Neural crest cell (in vitro differentiated cells): ENCODE measurements around the gene SFN. TPM values are rescaled to one million over a fixed set of nuclear protein-coding genes. Genes with fewer than 3 reads are reported as not detected.

ENCODE experiments used
- DNase-seq: peaks from one replicate; pipeline ENCODE4 v3.0.0; 2021; ENCODE audit warnings: low read depth, mixed read lengths, low spot score
- H3K27ac Mint-ChIP-seq: one replicate; pipeline ENCODE4 v1.8.0; 2021; ENCODE audit warnings: mild to moderate bottlenecking, mixed read lengths; ENCODE audit not compliant: unreplicated experiment
- H3K27me3 Mint-ChIP-seq: 2 replicates; pipeline ENCODE4 v1.8.0; 2021; ENCODE audit warnings: low read depth, mild to moderate bottlenecking, mixed read lengths
- H3K36me3 Mint-ChIP-seq: 2 replicates; pipeline ENCODE4 v1.8.0; 2021; ENCODE audit warnings: low read depth, mild to moderate bottlenecking, mixed read lengths
- H3K4me1 Mint-ChIP-seq: 2 replicates; pipeline ENCODE4 v1.8.0; 2021; ENCODE audit warnings: mixed read lengths
- H3K4me3 Mint-ChIP-seq: one replicate; pipeline ENCODE4 v1.8.0; 2021; ENCODE audit warnings: mild to moderate bottlenecking, mixed read lengths
- H3K9me3 Mint-ChIP-seq: 2 replicates; pipeline ENCODE4 v1.8.0; 2021; ENCODE audit warnings: mixed read lengths
- CTCF ChIP-seq: fragments of 200-600 bp; sonication (generic); conservative IDR thresholded peaks from 2 replicates; pipeline ENCODE4 v1.5.0; 2021; ENCODE audit warnings: antibody characterized with exemption, mild to moderate bottlenecking
- total RNA-seq: library from RNA; stranded (reverse); gene quantifications from 2 replicates; pipeline ENCODE4 v1.2.1, GENCODE V29; 2021

The SFN gene
- total RNA-seq, 1 donor from 2014 or later = 0.30 TPM

- Mint-ChIP-seq H3K4me1 (no peaks in the 10 kb centered on the region), H3K4me3 (no peak overlapping the region), H3K27me3 (no peaks in the 10 kb centered on the region), H3K27ac (no peak overlapping the region), H3K9me3 (no peaks in the 10 kb centered on the region), H3K36me3 (peaks cover 12% of the 10 kb centered on the region)
- DNase-seq = no peak
- no peak for TF ChIP-seq CTCF
Observed at GRCh38 chr1:26848941-26849774, 13.8 kb upstream of the SFN start.

- peaks cover 12% of the 10 kb centered on the region for H3K36me3 Mint-ChIP-seq
- no peak for DNase-seq
Observed at GRCh38 chr1:26851106-26851684, 11.8 kb upstream of the SFN start.

GRCh38 chr1:26852701-26853100 is 10.2 kb upstream of the SFN start:
- H3K27ac Mint-ChIP-seq = no peak overlapping the region
- H3K4me1 Mint-ChIP-seq = no peaks in the 10 kb centered on the region
- H3K9me3 Mint-ChIP-seq = no peaks in the 10 kb centered on the region
- peaks cover 10% of the 10 kb centered on the region for H3K36me3 Mint-ChIP-seq
- DNase-seq = no peak
- H3K27me3 Mint-ChIP-seq = no peaks in the 10 kb centered on the region
- H3K4me3 Mint-ChIP-seq = no peak overlapping the region
- no peak for TF ChIP-seq CTCF

More at GRCh38 chr1:26851106-26851684, 11.8 kb upstream of the SFN start:
- Mint-ChIP-seq H3K27me3 (no peaks in the 10 kb centered on the region), H3K4me3 (no peak overlapping the region), H3K9me3 (no peaks in the 10 kb centered on the region), H3K4me1 (no peaks in the 10 kb centered on the region), H3K27ac (no peak overlapping the region)
- no peak for TF ChIP-seq CTCF

GRCh38 chr1:26853156-26853555 is 9.8 kb upstream of the SFN start:
- peak; percentile 94 for DNase-seq
- H3K27ac Mint-ChIP-seq = no peak overlapping the region
- peak; percentile 85 for TF ChIP-seq CTCF
- peaks cover 8% of the 10 kb centered on the region for H3K36me3 Mint-ChIP-seq
- H3K4me3 Mint-ChIP-seq = no peak overlapping the region
- no peaks in the 10 kb centered on the region for H3K27me3 Mint-ChIP-seq
- no peaks in the 10 kb centered on the region for H3K9me3 Mint-ChIP-seq
- H3K4me1 Mint-ChIP-seq = no peaks in the 10 kb centered on the region

- Mint-ChIP-seq H3K36me3 (peaks cover 8% of the 10 kb centered on the region), H3K4me3 (no peak overlapping the region), H3K4me1 (no peaks in the 10 kb centered on the region), H3K9me3 (no peaks in the 10 kb centered on the region), H3K27ac (no peak overlapping the region), H3K27me3 (no peaks in the 10 kb centered on the region)
- DNase-seq = no peak
- TF ChIP-seq CTCF = no peak
Observed at GRCh38 chr1:26853600-26853999, 9.3 kb upstream of the SFN start.
